Mononuclear cell (primary cell): ENCODE measurements around the gene ARG1. TPM values are rescaled to one million over a fixed set of nuclear protein-coding genes. Genes with fewer than 3 reads are reported as not detected.

Source experiments
- H3K27me3 ChIP-seq: 2 replicates; pipeline ENCODE4 v1.6.0; 2011; ENCODE audit warnings: low read length, control low read depth; ENCODE audit not compliant: insufficient read depth
- H3K4me1 ChIP-seq: 2 replicates; pipeline ENCODE4 v1.5.1; 2011; ENCODE audit warnings: mild to moderate bottlenecking, low read length, control low read depth; ENCODE audit not compliant: insufficient read depth
- H3K4me3 ChIP-seq: 2 replicates; pipeline ENCODE4 v1.5.1; 2011; ENCODE audit warnings: mild to moderate bottlenecking, low read length, moderate library complexity
- H3K9me3 ChIP-seq: 2 replicates; pipeline ENCODE4 v1.5.1; 2011; ENCODE audit warnings: low read depth, mild to moderate bottlenecking, control low read depth, low read length
- total RNA-seq: library from RNA; depleted of rRNA; stranded (reverse); fragments of >200 nt; gene quantifications from one replicate; pipeline ENCODE4 v1.2.3, GENCODE V29; 2012

The ARG1 gene
- total RNA-seq, 1 donor: not detected

- Histone ChIP-seq H3K9me3 (no peaks in the 10 kb centered on the region), H3K27me3 (no peaks in the 10 kb centered on the region), H3K4me1 (no peaks in the 10 kb centered on the region), H3K4me3 (no peak overlapping the region)
Measured at GRCh38 chr6:131561925-131562707, 10.9 kb upstream of the ARG1 start.

- Histone ChIP-seq H3K4me3 (no peak overlapping the region), H3K9me3 (no peaks in the 10 kb centered on the region), H3K4me1 (no peaks in the 10 kb centered on the region), H3K27me3 (no peaks in the 10 kb centered on the region)
Measured at GRCh38 chr6:131565056-131565455, 8.0 kb upstream of the ARG1 start.

- Histone ChIP-seq H3K27me3 (no peaks in the 10 kb centered on the region), H3K4me1 (no peaks in the 10 kb centered on the region), H3K4me3 (no peak overlapping the region), H3K9me3 (no peaks in the 10 kb centered on the region)
Measured at GRCh38 chr6:131568726-131569125, 4.3 kb upstream of the ARG1 start.

- no peaks in the 10 kb centered on the region for H3K9me3 ChIP-seq
- no peaks in the 10 kb centered on the region for H3K4me1 ChIP-seq
- H3K4me3 ChIP-seq: no peak overlapping the region
- no peaks in the 10 kb centered on the region for H3K27me3 ChIP-seq
Measured at GRCh38 chr6:131574133-131574532, 1.1 kb downstream of the ARG1 start.

- Histone ChIP-seq H3K27me3 (no peaks in the 10 kb centered on the region), H3K4me3 (no peak overlapping the region), H3K4me1 (no peaks in the 10 kb centered on the region), H3K9me3 (no peaks in the 10 kb centered on the region)
Measured at GRCh38 chr6:131574686-131575085, 1.7 kb downstream of the ARG1 start.

GRCh38 chr6:131575834-131576478, 2.9 kb downstream of the ARG1 start:
- no peaks in the 10 kb centered on the region for H3K4me1 ChIP-seq
- H3K27me3 ChIP-seq: no peaks in the 10 kb centered on the region
- H3K4me3 ChIP-seq: no peak overlapping the region
- no peaks in the 10 kb centered on the region for H3K9me3 ChIP-seq

GRCh38 chr6:131581523-131581922, 8.5 kb downstream of the ARG1 start:
- Histone ChIP-seq H3K4me1 (no peaks in the 10 kb centered on the region), H3K4me3 (no peak overlapping the region), H3K9me3 (no peaks in the 10 kb centered on the region), H3K27me3 (no peaks in the 10 kb centered on the region)

GRCh38 chr6:131586543-131586942, 13.5 kb downstream of the ARG1 start:
- Histone ChIP-seq H3K27me3 (no peaks in the 10 kb centered on the region), H3K4me3 (no peak overlapping the region), H3K4me1 (no peaks in the 10 kb centered on the region), H3K9me3 (no peaks in the 10 kb centered on the region)

GRCh38 chr6:131587909-131588308, 14.9 kb downstream of the ARG1 start:
- H3K4me3 ChIP-seq: no peak overlapping the region
- no peaks in the 10 kb centered on the region for H3K9me3 ChIP-seq
- H3K27me3 ChIP-seq: no peaks in the 10 kb centered on the region
- no peaks in the 10 kb centered on the region for H3K4me1 ChIP-seq

- no peaks in the 10 kb centered on the region for H3K9me3 ChIP-seq
- no peak overlapping the region for H3K4me3 ChIP-seq
- no peaks in the 10 kb centered on the region for H3K4me1 ChIP-seq
- no peaks in the 10 kb centered on the region for H3K27me3 ChIP-seq
Measured at GRCh38 chr6:131588643-131589042, 15.6 kb downstream of the ARG1 start.

GRCh38 chr6:131592935-131593334, 19.9 kb downstream of the ARG1 start:
- H3K9me3 ChIP-seq: no peaks in the 10 kb centered on the region
- no peaks in the 10 kb centered on the region for H3K27me3 ChIP-seq
- H3K4me3 ChIP-seq: no peak overlapping the region

GRCh38 chr6:131594074-131594473, 21.0 kb downstream of the ARG1 start:
- Histone ChIP-seq H3K9me3 (no peaks in the 10 kb centered on the region), H3K27me3 (no peaks in the 10 kb centered on the region), H3K4me3 (no peak overlapping the region), H3K4me1 (no peaks in the 10 kb centered on the region)

More at GRCh38 chr6:131592935-131593334, 19.9 kb downstream of the ARG1 start:
- H3K4me1 ChIP-seq: no peaks in the 10 kb centered on the region

GRCh38 chr6:131597446-131597845, 24.4 kb downstream of the ARG1 start:
- Histone ChIP-seq H3K9me3 (no peaks in the 10 kb centered on the region), H3K4me3 (no peak overlapping the region), H3K4me1 (no peaks in the 10 kb centered on the region), H3K27me3 (no peaks in the 10 kb centered on the region)

- H3K4me1 ChIP-seq: no peaks in the 10 kb centered on the region
Measured at GRCh38 chr6:131600716-131601115, 27.7 kb downstream of the ARG1 start.

GRCh38 chr6:131602781-131603312, 29.8 kb downstream of the ARG1 start:
- Histone ChIP-seq H3K4me3 (no peak overlapping the region), H3K4me1 (no peaks in the 10 kb centered on the region), H3K9me3 (no peaks in the 10 kb centered on the region), H3K27me3 (no peaks in the 10 kb centered on the region)

More at GRCh38 chr6:131600716-131601115, 27.7 kb downstream of the ARG1 start:
- no peaks in the 10 kb centered on the region for H3K9me3 ChIP-seq
- H3K27me3 ChIP-seq: no peaks in the 10 kb centered on the region
- no peak overlapping the region for H3K4me3 ChIP-seq
